Ovary (tissue), 9 donors: ENCODE data around the gene TANK. TPM values are rescaled to one million over a fixed set of nuclear protein-coding genes. Genes with fewer than 3 reads are reported as not detected.

Source experiments
- DNase-seq, 5 donors: peaks; one replicate each; pipeline ENCODE4 v3.0.0-alpha.2; 2019 to 2020
- H3K27ac ChIP-seq, 2 donors: fragments of 200-600 bp; one replicate each; pipeline versions ENCODE4 v1.5.1 to v1.8.0; 2019 to 2022
- H3K27me3 ChIP-seq: fragments of 200-600 bp; one replicate; pipeline ENCODE4 v1.8.0; 2022
- H3K36me3 ChIP-seq: fragments of 200-600 bp; sonication (generic); one replicate; pipeline ENCODE4 v1.5.1; 2019
- H3K4me1 ChIP-seq: one replicate; pipeline ENCODE4 v1.8.1; 2013; ENCODE audit warnings: mild to moderate bottlenecking, moderate library complexity; ENCODE audit not compliant: insufficient read depth
- H3K4me3 ChIP-seq: fragments of 200-600 bp; sonication (generic); one replicate; pipeline ENCODE4 v1.5.1; 2017
- H3K9me3 ChIP-seq, 2 donors: fragments of 200-600 bp in 1 of 2; sonication (generic) in 1 of 2; one replicate each; pipeline versions ENCODE4 v1.5.1 to v1.8.1; 2013 to 2019; ENCODE audit warnings: mild to moderate bottlenecking in 1 of 2, moderate library complexity in 1 of 2
- EP300 ChIP-seq: sonication (generic); formaldehyde crosslinking; IDR thresholded peaks from one replicate; pipeline ENCODE4 v1.6.1; 2017; ENCODE audit warnings: antibody characterized with exemption
- POLR2A ChIP-seq: fragments of 450-650 bp; IDR thresholded peaks from one replicate; pipeline ENCODE4 v1.6.1; 2017; ENCODE audit warnings: antibody characterized with exemption, mild to moderate bottlenecking, moderate library complexity
- WGBS, 3 donors: extraction: QIAGEN DNeasy Blood & Tissue Kit in 1 of 3; methylation state at CpG; one replicate each; pipeline versions ENCODE4 v1.1.5 to v1.1.7; 2013 to 2017; 5-methylcytosine and 5-hydroxymethylcytosine counted together
- intact Hi-C, 4 donors: fragments of 100-400 bp; cut with DNase I; formaldehyde crosslinking; loops; one replicate each; pipeline versions ENCODE4 v1.11.0 to v1.15.1; 2022 to 2023
- polyA plus RNA-seq, 2 donors: library from polyadenylated mRNA; stranded (reverse); fragments of 200-250 nt in 1 of 2; fragments of 350-450 nt in 1 of 2; fragmentation: Illumina TruSeq in 1 of 2; extraction: RNeasy Lipid Tissue Mini Kit (QIAGEN cat#74804) in 1 of 2; gene quantifications; one replicate each; pipeline ENCODE4 v1.2.3, GENCODE V29; 2013 to 2014
- total RNA-seq, 7 donors: library from RNA; depleted of rRNA in 2 of 7; stranded (reverse); fragments of >200 nt in 2 of 7; fragmentation: NEBNext Ultra II Directional in 3 of 7; extraction: Animal tissue kit (Norgen Biotek cat#: 25700) in 3 of 7; gene quantifications; one replicate each; pipeline versions ENCODE4 v1.1.0 to v1.2.4, GENCODE V29; 2016 to 2023
- TF ChIP-seq, protein P1 (sequence below), 3 donors: fragments of 450-650 bp in 2 of 3; fragments of 200-600 bp in 1 of 3; IDR thresholded peaks; one replicate each; pipeline versions ENCODE4 v1.5.1 to v1.8.0; 2016 to 2022; ENCODE audit warnings: antibody characterized with exemption in 3 of 3, mild to moderate bottlenecking in 1 of 3
- donor health status: DM: no; HTN: no; CAD: no; lungs with moderate emphysema.
- donor health status: DM: no; HTN: no; CAD: no.
- donor health status: Bipolar disorder and iron deficiency.
- donor health status: DM: yes; HTN: yes; CAD: no.
- donor health status: DM: no; HTN: no; CAD: no.
- donor health status: DM: yes; HTN: yes; CAD: no.

Gene TANK
- total and polyA plus RNA-seq, 9 donors, result 31.4 to 99.8 (median 52.2) TPM

DNA sequence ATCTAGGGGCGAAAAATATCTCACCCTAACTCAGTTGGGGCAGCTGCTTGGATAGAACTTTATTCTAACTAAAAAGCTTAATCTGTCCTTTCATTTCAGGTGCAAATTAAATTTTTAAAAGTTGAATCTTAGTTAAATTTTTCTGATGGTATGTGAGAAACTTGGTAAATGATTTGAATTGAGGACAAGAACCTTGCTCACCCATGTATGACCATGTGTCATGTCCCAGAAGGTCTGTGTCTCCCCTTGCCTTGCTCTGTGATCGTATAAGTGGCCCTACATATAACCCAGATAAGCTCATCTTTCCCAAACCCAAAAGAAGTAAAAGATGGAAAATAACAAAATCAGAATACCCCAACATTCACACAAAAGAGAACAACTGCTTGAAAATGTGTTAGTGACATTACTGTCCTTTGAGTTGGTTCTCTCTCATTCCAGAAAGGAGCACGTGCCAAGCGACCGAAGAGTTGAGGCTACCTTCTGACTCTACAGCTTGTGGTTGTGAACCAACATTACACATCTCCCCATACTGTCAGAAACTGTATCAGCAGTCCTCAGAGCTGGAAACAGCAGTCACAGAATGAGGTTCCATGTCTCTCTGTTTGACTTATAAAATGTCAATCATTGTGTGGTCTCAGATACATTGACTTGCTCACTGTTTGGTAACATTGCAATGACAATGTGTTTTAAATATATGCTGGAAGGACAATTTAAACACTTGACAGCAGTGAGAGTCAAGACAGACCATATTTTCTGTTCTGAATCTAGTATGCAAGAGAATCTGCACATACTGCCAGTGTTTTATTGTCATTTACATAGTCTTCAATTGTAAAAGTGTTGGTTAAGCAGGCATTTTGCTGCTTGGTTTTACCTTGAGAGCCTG, 46.3 kb upstream of the TANK start:
- no peak for DNase-seq
- Histone ChIP-seq H3K36me3 (no peaks in the 10 kb centered on the region), H3K9me3 (no peaks in the 10 kb centered on the region), H3K27ac (no peak overlapping the region), H3K4me3 (no peak overlapping the region), H3K27me3 (no peaks in the 10 kb centered on the region), H3K4me1 (no peaks in the 10 kb centered on the region)
- no peak for TF ChIP-seq EP300
- TF ChIP-seq, protein P1, sequence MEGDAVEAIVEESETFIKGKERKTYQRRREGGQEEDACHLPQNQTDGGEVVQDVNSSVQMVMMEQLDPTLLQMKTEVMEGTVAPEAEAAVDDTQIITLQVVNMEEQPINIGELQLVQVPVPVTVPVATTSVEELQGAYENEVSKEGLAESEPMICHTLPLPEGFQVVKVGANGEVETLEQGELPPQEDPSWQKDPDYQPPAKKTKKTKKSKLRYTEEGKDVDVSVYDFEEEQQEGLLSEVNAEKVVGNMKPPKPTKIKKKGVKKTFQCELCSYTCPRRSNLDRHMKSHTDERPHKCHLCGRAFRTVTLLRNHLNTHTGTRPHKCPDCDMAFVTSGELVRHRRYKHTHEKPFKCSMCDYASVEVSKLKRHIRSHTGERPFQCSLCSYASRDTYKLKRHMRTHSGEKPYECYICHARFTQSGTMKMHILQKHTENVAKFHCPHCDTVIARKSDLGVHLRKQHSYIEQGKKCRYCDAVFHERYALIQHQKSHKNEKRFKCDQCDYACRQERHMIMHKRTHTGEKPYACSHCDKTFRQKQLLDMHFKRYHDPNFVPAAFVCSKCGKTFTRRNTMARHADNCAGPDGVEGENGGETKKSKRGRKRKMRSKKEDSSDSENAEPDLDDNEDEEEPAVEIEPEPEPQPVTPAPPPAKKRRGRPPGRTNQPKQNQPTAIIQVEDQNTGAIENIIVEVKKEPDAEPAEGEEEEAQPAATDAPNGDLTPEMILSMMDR (IDR thresholded peaks at IDR 0.05), result no peak
- no peak for TF ChIP-seq POLR2A
- intact Hi-C loops, result no loop called here
- 94 to 98% (median 95%) methylated on average over 5 of the region's 5 CpGs for WGBS, 3 donors

DNA sequence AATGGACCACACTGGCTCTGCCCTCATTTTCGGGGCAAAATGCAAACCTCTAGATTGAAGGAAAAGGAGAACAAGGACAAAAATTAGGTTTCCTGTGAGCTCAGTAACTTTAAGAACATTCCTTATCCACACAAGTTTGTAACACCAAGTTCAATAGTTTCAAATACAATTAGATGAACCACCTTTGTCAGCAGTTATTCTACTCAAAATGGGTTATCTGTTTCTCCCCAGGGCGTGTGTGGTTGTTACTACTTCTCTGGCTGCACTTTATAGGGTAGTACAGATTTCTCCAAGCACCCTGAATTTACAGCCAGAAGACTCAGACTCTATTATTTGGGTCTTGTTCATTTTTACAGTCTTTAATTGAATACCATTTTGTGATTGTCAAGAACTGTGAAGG, 45.0 kb upstream of the TANK start:
- H3K4me1 ChIP-seq, result no peaks in the 10 kb centered on the region
- intact Hi-C loops, result no loop called here
- H3K9me3 ChIP-seq, result no peaks in the 10 kb centered on the region
- no peak overlapping the region for H3K27ac ChIP-seq
- TF ChIP-seq EP300 (no peak), POLR2A (no peak)
- TF ChIP-seq, protein P1 (IDR thresholded peaks at IDR 0.05), result no peak
- no peak for DNase-seq
- no peak overlapping the region for H3K4me3 ChIP-seq
- WGBS, 3 donors, result 93 to 96% (median 94%) methylated on average over 2 of the region's 2 CpGs
- no peaks in the 10 kb centered on the region for H3K27me3 ChIP-seq
- no peaks in the 10 kb centered on the region for H3K36me3 ChIP-seq

DNA sequence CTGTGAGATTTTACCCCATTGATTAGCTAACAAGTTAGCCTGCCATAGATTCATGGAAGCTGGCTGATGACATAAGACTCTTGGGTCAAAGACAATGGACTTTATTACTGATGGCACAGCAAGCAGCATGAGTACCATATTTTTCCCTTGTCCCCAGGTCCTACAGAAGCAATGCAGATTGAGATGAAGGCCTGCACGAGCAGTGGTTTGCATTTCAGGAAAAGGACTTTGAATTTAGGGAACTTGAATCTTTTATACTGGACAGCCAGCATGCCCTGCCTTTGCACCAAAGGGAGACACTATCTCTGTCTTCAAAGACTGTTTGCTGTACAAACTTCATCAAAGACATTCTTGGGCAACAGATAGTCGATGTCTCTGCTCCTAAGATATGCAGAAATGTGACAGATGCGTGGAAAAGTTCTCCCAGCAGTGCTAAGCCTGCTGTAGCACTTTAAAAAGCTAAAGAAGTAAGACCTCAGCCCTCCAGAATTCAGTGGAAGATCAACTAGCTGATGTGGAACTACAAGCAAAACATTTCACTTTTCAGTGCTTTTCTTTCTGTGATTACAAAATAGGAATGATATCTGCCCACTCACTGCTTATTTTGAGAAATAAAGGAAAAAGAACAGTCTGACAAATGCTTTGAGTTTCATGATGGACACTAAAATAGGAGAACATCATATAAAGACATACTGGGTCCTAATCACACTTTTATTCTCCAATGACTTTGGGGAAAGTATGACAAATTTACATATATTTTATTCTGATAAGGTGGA, 44.4 kb upstream of the TANK start:
- intact Hi-C loops, result no loop called here
- H3K36me3 ChIP-seq, result no peaks in the 10 kb centered on the region
- no peak for TF ChIP-seq POLR2A
- TF ChIP-seq, protein P1 (IDR thresholded peaks at IDR 0.05), result no peak
- no peaks in the 10 kb centered on the region for H3K27me3 ChIP-seq
- 55 to 60% (median 58%) methylated on average over 3 of the region's 3 CpGs for WGBS, 3 donors
- H3K4me1 ChIP-seq, result no peaks in the 10 kb centered on the region
- no peak overlapping the region for H3K27ac ChIP-seq
- DNase-seq, result no peak
- H3K9me3 ChIP-seq, result no peaks in the 10 kb centered on the region
- no peak overlapping the region for H3K4me3 ChIP-seq

DNA sequence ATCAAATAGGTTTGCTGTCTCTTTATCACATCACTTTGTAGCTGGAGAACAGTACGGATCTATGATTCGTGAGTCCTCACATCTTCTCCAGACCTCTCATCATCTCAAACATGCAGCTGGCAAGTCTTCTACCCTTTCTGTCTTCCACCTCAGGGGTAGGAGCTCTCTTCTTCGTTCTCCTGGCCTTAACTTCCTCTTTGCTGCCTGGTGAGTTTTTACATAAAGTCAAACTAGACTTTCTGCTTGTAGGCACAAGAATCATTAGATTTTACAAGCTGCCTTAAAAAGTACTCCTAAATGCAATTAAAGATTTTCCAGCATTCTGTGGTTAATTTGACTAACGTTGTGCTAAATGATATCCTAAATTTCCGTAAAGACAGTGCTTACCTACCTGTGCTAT, 43.7 kb upstream of the TANK start:
- H3K4me3 ChIP-seq, result no peak overlapping the region
- H3K27ac ChIP-seq, result no peak overlapping the region
- no peak for DNase-seq
- H3K36me3 ChIP-seq, result no peaks in the 10 kb centered on the region
- no peaks in the 10 kb centered on the region for H3K4me1 ChIP-seq
- no peak for TF ChIP-seq POLR2A
- no peak for TF ChIP-seq EP300
- TF ChIP-seq, protein P1 (IDR thresholded peaks at IDR 0.05), result no peak
- intact Hi-C loops, result no loop called here
- 83 to 87% (median 85%) methylated on average over 5 of the region's 5 CpGs for WGBS, 3 donors
- no peaks in the 10 kb centered on the region for H3K9me3 ChIP-seq
- no peaks in the 10 kb centered on the region for H3K27me3 ChIP-seq
